GM12892 (cell line): ENCODE measurements around the gene SH2B3.
"Not testable (repeated sequence)": the region's sequence is repeated elsewhere in the genome, so short reads cannot be mapped to it uniquely, and the experiment has no call there.

ENCODE experiments used
- POLR2A ChIP-seq: IDR thresholded peaks from 2 replicates; pipeline ENCODE4 v1.6.1; 2011; ENCODE audit warnings: low read depth, low read length, control low read depth
- POLR2AphosphoS5 ChIP-seq: IDR thresholded peaks from 2 replicates; pipeline ENCODE4 v1.6.1; 2011; ENCODE audit warnings: low read depth, low read length, control low read depth
- TAF1 ChIP-seq: IDR thresholded peaks from 2 replicates; pipeline ENCODE4 v1.6.1; 2011; ENCODE audit warnings: low read depth, mild to moderate bottlenecking, control low read depth, low read length, borderline replicate concordance

DNA sequence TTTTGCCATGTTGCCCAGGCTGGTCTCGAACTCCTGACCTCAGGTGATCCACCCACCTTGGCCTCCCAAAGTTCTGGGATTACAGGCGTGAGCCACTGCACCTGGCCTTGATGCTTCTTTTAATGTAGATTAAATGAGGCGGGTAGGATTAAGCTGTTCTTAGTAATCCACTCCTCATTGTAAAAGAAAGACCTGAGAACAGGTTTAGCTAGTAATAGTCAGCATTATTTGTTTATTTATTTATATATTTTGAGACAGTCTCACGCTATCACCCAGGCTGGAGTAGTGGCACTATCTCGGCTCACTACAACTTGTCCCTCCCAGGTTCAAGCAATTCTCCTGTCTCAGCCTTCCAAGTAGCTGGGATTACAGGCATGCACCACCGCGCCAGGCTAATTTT, 9.5 kb upstream of the SH2B3 start:
- not testable (repeated sequence) for TF ChIP-seq POLR2AphosphoS5, POLR2A, TAF1
